SK-N-MC (cell line): ENCODE results near the gene RPP14.

Experiments
- DNase-seq: peaks from one replicate; pipeline ENCODE4 v3.0.0-alpha.2; 2011; ENCODE audit warnings: low read depth, low spot score
- H3K27ac ChIP-seq: fragments of 200-600 bp; sonication (generic); 2 replicates; pipeline ENCODE4 v1.5.1; 2016; ENCODE audit warnings: mixed run types
- H3K36me3 ChIP-seq: fragments of 200-600 bp; sonication (generic); 2 replicates; pipeline ENCODE4 v1.6.1; 2017; ENCODE audit warnings: antibody characterized with exemption, low read length, mixed read lengths; ENCODE audit not compliant: insufficient read depth
- H3K4me3 ChIP-seq: fragments of 200-600 bp; sonication (generic); 2 replicates; pipeline ENCODE4 v1.5.1; 2016
- H3K9ac ChIP-seq: fragments of 200-600 bp; sonication (generic); 2 replicates; pipeline ENCODE4 v1.8.0; 2017; ENCODE audit warnings: mixed run types, mixed read lengths; ENCODE audit not compliant: insufficient read length
- H3K9me3 ChIP-seq: fragments of 200-600 bp; sonication (generic); 2 replicates; pipeline ENCODE4 v1.6.1; 2017; ENCODE audit warnings: low read depth, mild to moderate bottlenecking, antibody characterized with exemption, low read length, moderate library complexity, mixed read lengths
- EZH2 ChIP-seq: fragments of 200-600 bp; sonication (generic); IDR thresholded peaks from one replicate; pipeline ENCODE4 v1.6.1; 2017; ENCODE audit warnings: antibody characterized with exemption
- FOXP2 ChIP-seq: optimal IDR thresholded peaks from 2 replicates; pipeline ENCODE3; 2011; ENCODE audit warnings: mild to moderate bottlenecking, moderate library complexity; ENCODE audit not compliant: insufficient read depth; ENCODE audit errors: extremely low read length, control extremely low read depth
- POLR2AphosphoS5 ChIP-seq: IDR thresholded peaks from 2 replicates; pipeline ENCODE4 v1.6.1; 2012; ENCODE audit warnings: mild to moderate bottlenecking, low read depth, low read length, borderline replicate concordance

Gene RPP14

GRCh38 chr3:58299075-58299474 lies 7.0 kb upstream of the RPP14 start:
- H3K36me3 ChIP-seq, result peaks cover 2% of the 10 kb centered on the region; the same call in 1 of the 2 replicates

GRCh38 chr3:58299839-58300516 lies 6.1 kb upstream of the RPP14 start:
- H3K4me3 ChIP-seq, result no peak overlapping the region
- no peaks in the 10 kb centered on the region for H3K36me3 ChIP-seq
- no peak for DNase-seq
- H3K27ac ChIP-seq, result peak overlapping the region; percentile 25; the same call in 1 of the 2 replicates
- no peaks in the 10 kb centered on the region for H3K9me3 ChIP-seq
- TF ChIP-seq POLR2AphosphoS5 (no peak), FOXP2 (no peak), EZH2 (no peak)
- H3K9ac ChIP-seq, result no peak overlapping the region

More at GRCh38 chr3:58299075-58299474, 7.0 kb upstream of the RPP14 start:
- TF ChIP-seq FOXP2 (no peak), POLR2AphosphoS5 (no peak), EZH2 (no peak)
- Histone ChIP-seq H3K9me3 (no peaks in the 10 kb centered on the region), H3K9ac (no peak overlapping the region), H3K4me3 (no peak overlapping the region), H3K27ac (peak overlapping the region; percentile 25)
- no peak for DNase-seq

- Histone ChIP-seq H3K36me3 (peaks cover 16% of the 10 kb centered on the region; the same call in 1 of the 2 replicates), H3K27ac (no peak overlapping the region), H3K9ac (no peak overlapping the region), H3K9me3 (no peaks in the 10 kb centered on the region), H3K4me3 (peak overlapping the region; percentile 92)
- DNase-seq, result no peak
- TF ChIP-seq EZH2, result no peak
- no peak for TF ChIP-seq FOXP2
- no peak for TF ChIP-seq POLR2AphosphoS5
These were observed 1.7 kb downstream of the RPP14 start for GRCh38 chr3:58307639-58308215.

GRCh38 chr3:58308728-58309127 lies 2.7 kb downstream of the RPP14 start:
- no peaks in the 10 kb centered on the region for H3K9me3 ChIP-seq
- H3K36me3 ChIP-seq, result peaks cover 22% of the 10 kb centered on the region
- no peak for TF ChIP-seq POLR2AphosphoS5
- no peak for TF ChIP-seq EZH2
- no peak for TF ChIP-seq FOXP2
- no peak overlapping the region for H3K9ac ChIP-seq
- no peak overlapping the region for H3K4me3 ChIP-seq
- H3K27ac ChIP-seq, result no peak overlapping the region
- DNase-seq, result no peak

- Histone ChIP-seq H3K9ac (no peak overlapping the region), H3K9me3 (no peaks in the 10 kb centered on the region), H3K27ac (no peak overlapping the region), H3K36me3 (peaks cover 36% of the 10 kb centered on the region), H3K4me3 (no peak overlapping the region)
- DNase-seq, result no peak
- TF ChIP-seq POLR2AphosphoS5, result no peak
- TF ChIP-seq EZH2, result no peak
- no peak for TF ChIP-seq FOXP2
These were observed 11.8 kb downstream of the RPP14 start for GRCh38 chr3:58317811-58318210.

GRCh38 chr3:58321791-58322190 lies 15.7 kb downstream of the RPP14 start:
- no peak for DNase-seq
- Histone ChIP-seq H3K36me3 (peaks cover 11% of the 10 kb centered on the region; the same call in 1 of the 2 replicates), H3K4me3 (no peak overlapping the region), H3K9me3 (no peaks in the 10 kb centered on the region), H3K27ac (no peak overlapping the region), H3K9ac (no peak overlapping the region)
- TF ChIP-seq FOXP2 (no peak), POLR2AphosphoS5 (no peak), EZH2 (no peak)

- Histone ChIP-seq H3K9me3 (no peaks in the 10 kb centered on the region), H3K4me3 (no peak overlapping the region), H3K9ac (no peak overlapping the region), H3K36me3 (peaks cover 3% of the 10 kb centered on the region; the same call in 1 of the 2 replicates), H3K27ac (no peak overlapping the region)
- DNase-seq, result no peak
- TF ChIP-seq EZH2 (no peak), FOXP2 (no peak), POLR2AphosphoS5 (no peak)
These were observed 16.7 kb downstream of the RPP14 start for GRCh38 chr3:58322793-58323192.

- H3K36me3 ChIP-seq, result no peaks in the 10 kb centered on the region
- no peaks in the 10 kb centered on the region for H3K9me3 ChIP-seq
- H3K9ac ChIP-seq, result no peak overlapping the region
- no peak for DNase-seq
- TF ChIP-seq EZH2 (no peak), POLR2AphosphoS5 (no peak), FOXP2 (no peak)
- H3K4me3 ChIP-seq, result no peak overlapping the region
- no peak overlapping the region for H3K27ac ChIP-seq
These were observed 17.7 kb downstream of the RPP14 start for GRCh38 chr3:58323529-58324390.
